CD14-positive monocyte (primary cell): ENCODE measurements around the gene ABCA4. TPM values are rescaled to one million over a fixed set of nuclear protein-coding genes. Genes with fewer than 3 reads are reported as not detected.

Source experiments
- DNase-seq, 3 donors: peaks; one replicate each; pipeline ENCODE4 v3.0.0-alpha.2; 2011 to 2022
- H2AFZ ChIP-seq: 2 replicates; pipeline ENCODE4 v1.6.0; 2012; ENCODE audit warnings: mild to moderate bottlenecking, low read depth, low read length, inconsistent platforms; ENCODE audit not compliant: insufficient read depth, poor library complexity, severe bottlenecking
- H3K27ac ChIP-seq, 2 donors: 1 replicate in 1 of 2; 2 replicates in 1 of 2; pipeline ENCODE4 v1.5.1; 2012 to 2013; ENCODE audit warnings: low read length in 2 of 2, control low read depth in 1 of 2, inconsistent platforms in 1 of 2, low read depth in 1 of 2, mild to moderate bottlenecking in 1 of 2
- H3K27me3 ChIP-seq, 2 donors: one replicate each; pipeline versions ENCODE4 v1.6.0 to v1.6.1; 2011 to 2013; ENCODE audit warnings: low read length in 2 of 2; ENCODE audit not compliant: control insufficient read depth in 2 of 2, insufficient read depth in 2 of 2
- H3K36me3 ChIP-seq, 2 donors: replicated peaks in 1 of 2; 1 replicate in 1 of 2; 2 replicates in 1 of 2; pipeline versions ENCODE4 v1.5.1 to v1.6.1; 2012 to 2013; ENCODE audit warnings: low read length in 2 of 2, control low read depth in 1 of 2, inconsistent platforms in 1 of 2, mild to moderate bottlenecking in 1 of 2; ENCODE audit not compliant: insufficient read depth in 2 of 2, control insufficient read depth in 1 of 2
- H3K4me1 ChIP-seq, 2 donors: 1 replicate in 1 of 2; 2 replicates in 1 of 2; pipeline versions ENCODE4 v1.5.1 to v1.6.1; 2012 to 2013; ENCODE audit warnings: low read length in 2 of 2, control low read depth in 1 of 2, inconsistent platforms in 1 of 2, mild to moderate bottlenecking in 1 of 2, moderate library complexity in 1 of 2; ENCODE audit not compliant: insufficient read depth in 2 of 2, control insufficient read depth in 1 of 2
- H3K4me2 ChIP-seq: replicated peaks from 2 replicates; pipeline ENCODE3; 2012; ENCODE audit warnings: low read length, moderate library complexity, mild to moderate bottlenecking; ENCODE audit not compliant: poor library complexity, severe bottlenecking; ENCODE audit errors: extremely low read depth
- H3K4me3 ChIP-seq, 3 experiments: fragments of 200-600 bp in 1 of 3; sonication (generic) in 1 of 3; replicated peaks in 1 of 3; 1 replicate in 2 of 3; 2 replicates in 1 of 3; pipeline ENCODE4 v1.5.1; 2011 to 2013; ENCODE audit warnings: low read length in 3 of 3, mild to moderate bottlenecking in 3 of 3, control low read depth in 2 of 3, low read depth in 2 of 3, inconsistent platforms in 1 of 3, moderate library complexity in 1 of 3
- H3K79me2 ChIP-seq: 2 replicates; pipeline ENCODE4 v1.6.0; 2012; ENCODE audit warnings: mild to moderate bottlenecking, control low read depth, inconsistent platforms, low read length, moderate library complexity; ENCODE audit not compliant: insufficient read depth
- H3K9ac ChIP-seq: 2 replicates; pipeline ENCODE4 v1.6.0; 2017; ENCODE audit warnings: low read length, mild to moderate bottlenecking; ENCODE audit not compliant: insufficient read depth, poor library complexity, severe bottlenecking
- H3K9me3 ChIP-seq, 2 donors: replicated peaks in 1 of 2; 1 replicate in 1 of 2; 2 replicates in 1 of 2; pipeline versions ENCODE4 v1.5.1 to v1.6.1; 2012 to 2013; ENCODE audit warnings: low read length in 2 of 2, control low read depth in 1 of 2; ENCODE audit not compliant: control insufficient read depth in 1 of 2, insufficient read depth in 1 of 2
- H4K20me1 ChIP-seq: 2 replicates; pipeline ENCODE4 v1.6.0; 2012; ENCODE audit warnings: mild to moderate bottlenecking, low read length, control low read depth, moderate library complexity; ENCODE audit not compliant: insufficient read depth
- H3K27ac Mint-ChIP-seq, 7 donors: one replicate each; pipeline ENCODE4 v1.8.0; 2020; ENCODE audit warnings: mild to moderate bottlenecking in 7 of 7, mixed read lengths in 7 of 7, moderate library complexity in 6 of 7, inconsistent platforms in 2 of 7
- H3K27me3 Mint-ChIP-seq, 3 donors: one replicate each; pipeline ENCODE4 v1.8.0; 2021 to 2022; ENCODE audit warnings: low read depth in 3 of 3, mild to moderate bottlenecking in 3 of 3, mixed read lengths in 3 of 3, moderate library complexity in 3 of 3, inconsistent platforms in 1 of 3
- H3K36me3 Mint-ChIP-seq, 2 donors: one replicate each; pipeline ENCODE4 v1.8.0; 2020; ENCODE audit warnings: mixed read lengths in 2 of 2, inconsistent platforms in 1 of 2, mild to moderate bottlenecking in 1 of 2
- H3K4me1 Mint-ChIP-seq: one replicate; pipeline ENCODE4 v1.8.0; 2020; ENCODE audit warnings: mild to moderate bottlenecking, mixed read lengths
- H3K4me3 Mint-ChIP-seq, 2 donors: one replicate each; pipeline ENCODE4 v1.8.0; 2020; ENCODE audit warnings: mild to moderate bottlenecking in 2 of 2, mixed read lengths in 2 of 2, moderate library complexity in 1 of 2
- H3K9me3 Mint-ChIP-seq, 7 donors: one replicate each; pipeline ENCODE4 v1.8.0; 2020 to 2022; ENCODE audit warnings: mixed read lengths in 7 of 7, mild to moderate bottlenecking in 6 of 7, moderate library complexity in 6 of 7, inconsistent platforms in 2 of 7
- WGBS: methylation state at CpG from one replicate; pipeline ENCODE4 v1.1.5; 2013; ENCODE audit warnings: missing lambda C conversion rate; ENCODE audit not compliant: insufficient coverage; 5-methylcytosine and 5-hydroxymethylcytosine counted together
- intact Hi-C, 2 donors: fragments of 100-400 bp; cut with micrococcal nuclease; formaldehyde crosslinking; loops; one replicate each; pipeline versions ENCODE4 v1.15.0 to v1.15.1; 2023
- polyA plus RNA-seq, 3 donors: library from polyadenylated mRNA; depleted of rRNA in 1 of 3; unstranded in 2 of 3; stranded (reverse) in 1 of 3; fragments of 300-500 nt in 2 of 3; fragments of >200 nt in 1 of 3; fragmentation: Illumina TruSeq in 2 of 3; gene quantifications; 1 replicate in 2 of 3; 2 replicates in 1 of 3; pipeline ENCODE4 v1.2.3, GENCODE V29; 2012 to 2021
- TF ChIP-seq, protein P1 (sequence below): fragments of 200-600 bp; IDR thresholded peaks from one replicate; pipeline ENCODE4 v1.8.0; 2022; ENCODE audit warnings: antibody characterized with exemption, mild to moderate bottlenecking

Gene ABCA4
- polyA plus RNA-seq, 3 donors: not detected

DNA sequence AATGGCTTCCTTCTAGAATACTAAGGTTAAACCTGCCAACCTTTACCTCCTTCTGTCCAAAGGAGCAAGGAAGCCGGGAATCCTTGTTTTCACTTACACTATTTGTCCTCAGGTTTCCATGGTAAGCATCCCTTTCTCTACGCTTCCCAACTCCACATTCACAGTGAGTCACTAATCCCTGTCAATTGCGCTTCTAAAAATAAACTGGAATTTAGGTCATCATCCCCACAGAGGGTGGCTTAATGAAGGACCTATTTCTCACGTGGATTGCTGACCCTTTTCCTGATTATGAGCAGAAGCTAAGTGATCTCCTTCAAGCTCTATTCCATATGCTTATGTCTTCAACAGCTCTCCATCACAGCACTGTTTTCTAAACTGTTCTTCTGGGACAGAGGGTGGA, 39.9 kb upstream of the ABCA4 start:
- WGBS: 93% methylated on average over 2 of the region's 4 CpGs
- no peaks in the 10 kb centered on the region for H3K36me3 Mint-ChIP-seq
- peaks cover 0 to 19% (median 6%) of the 10 kb centered on the region in 3 donors for H3K27me3 Mint-ChIP-seq
- Histone ChIP-seq H3K9ac (no peak overlapping the region), H2AFZ (no peak overlapping the region), H3K79me2 (no peaks in the 10 kb centered on the region), H3K36me3 (no peaks in the 10 kb centered on the region), H4K20me1 (no peaks in the 10 kb centered on the region), H3K27ac (no peak overlapping the region), H3K4me2 (no peak overlapping the region), H3K27me3 (peaks cover 3 to 7% of the 10 kb centered on the region in 2 donors), H3K4me3 (no peak overlapping the region), H3K4me1 (no peaks in the 10 kb centered on the region), H3K9me3 (no peaks in the 10 kb centered on the region)
- peaks cover 0 to 10% (median 6%) of the 10 kb centered on the region in 7 donors for H3K9me3 Mint-ChIP-seq
- no peak for DNase-seq
- no peak overlapping the region for H3K4me3 Mint-ChIP-seq
- intact Hi-C loops: no loop called here
- H3K27ac Mint-ChIP-seq: no peak overlapping the region
- no peaks in the 10 kb centered on the region for H3K4me1 Mint-ChIP-seq
- TF ChIP-seq, protein P1, sequence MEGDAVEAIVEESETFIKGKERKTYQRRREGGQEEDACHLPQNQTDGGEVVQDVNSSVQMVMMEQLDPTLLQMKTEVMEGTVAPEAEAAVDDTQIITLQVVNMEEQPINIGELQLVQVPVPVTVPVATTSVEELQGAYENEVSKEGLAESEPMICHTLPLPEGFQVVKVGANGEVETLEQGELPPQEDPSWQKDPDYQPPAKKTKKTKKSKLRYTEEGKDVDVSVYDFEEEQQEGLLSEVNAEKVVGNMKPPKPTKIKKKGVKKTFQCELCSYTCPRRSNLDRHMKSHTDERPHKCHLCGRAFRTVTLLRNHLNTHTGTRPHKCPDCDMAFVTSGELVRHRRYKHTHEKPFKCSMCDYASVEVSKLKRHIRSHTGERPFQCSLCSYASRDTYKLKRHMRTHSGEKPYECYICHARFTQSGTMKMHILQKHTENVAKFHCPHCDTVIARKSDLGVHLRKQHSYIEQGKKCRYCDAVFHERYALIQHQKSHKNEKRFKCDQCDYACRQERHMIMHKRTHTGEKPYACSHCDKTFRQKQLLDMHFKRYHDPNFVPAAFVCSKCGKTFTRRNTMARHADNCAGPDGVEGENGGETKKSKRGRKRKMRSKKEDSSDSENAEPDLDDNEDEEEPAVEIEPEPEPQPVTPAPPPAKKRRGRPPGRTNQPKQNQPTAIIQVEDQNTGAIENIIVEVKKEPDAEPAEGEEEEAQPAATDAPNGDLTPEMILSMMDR: no peak

DNA sequence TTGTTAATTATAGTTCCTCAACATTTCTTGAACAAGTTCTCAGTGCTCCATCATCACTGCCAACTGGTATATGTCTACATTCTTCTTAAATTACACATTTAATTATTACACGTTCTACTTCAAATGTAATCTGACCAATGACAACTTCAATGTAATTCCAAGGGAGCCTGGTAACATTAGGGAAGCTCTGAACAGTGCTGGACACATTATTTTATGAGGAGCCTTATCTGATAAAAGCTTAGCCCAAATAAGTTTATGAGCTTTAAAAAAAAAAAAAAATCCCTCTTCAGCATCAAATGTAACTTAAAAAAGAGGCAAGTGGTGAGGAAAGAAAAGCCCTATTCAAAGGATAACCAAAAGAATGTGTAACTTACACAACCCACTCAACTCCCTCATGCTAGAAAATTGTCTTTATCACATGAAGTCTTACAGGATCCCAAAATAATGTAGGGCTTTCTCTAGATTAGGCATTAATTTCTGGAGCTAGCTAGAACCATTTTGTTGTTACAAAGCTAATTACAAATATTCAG, 35.2 kb upstream of the ABCA4 start:
- Histone ChIP-seq H3K27ac (no peak overlapping the region), H3K36me3 (no peaks in the 10 kb centered on the region), H3K9ac (no peak overlapping the region), H3K79me2 (no peaks in the 10 kb centered on the region), H3K4me2 (no peak overlapping the region), H3K4me1 (no peaks in the 10 kb centered on the region), H3K4me3 (no peak overlapping the region), H4K20me1 (no peaks in the 10 kb centered on the region), H3K9me3 (no peaks in the 10 kb centered on the region), H3K27me3 (peaks cover 3 to 7% of the 10 kb centered on the region in 2 donors), H2AFZ (no peak overlapping the region)
- H3K27ac Mint-ChIP-seq: no peak overlapping the region
- H3K9me3 Mint-ChIP-seq: peaks cover 0 to 10% (median 5%) of the 10 kb centered on the region in 7 donors
- no peaks in the 10 kb centered on the region for H3K4me1 Mint-ChIP-seq
- H3K36me3 Mint-ChIP-seq: no peaks in the 10 kb centered on the region
- no CpG with 5 or more reads among the region's 1 CpG for WGBS
- peaks cover 2 to 20% (median 8%) of the 10 kb centered on the region in 3 donors for H3K27me3 Mint-ChIP-seq
- DNase-seq: no peak
- intact Hi-C loops: no loop called here
- no peak overlapping the region for H3K4me3 Mint-ChIP-seq
- TF ChIP-seq, protein P1: no peak
